ENCODE data around the gene NEAT1. TPM values are rescaled to one million over a fixed set of nuclear protein-coding genes. Genes with fewer than 3 reads are reported as not detected.
A peak's percentile ranks its signal among the peaks of the same experiment; 100 is the strongest.

The NEAT1 gene
- total and polyA plus RNA-seq, 9 of the 15 experiments (the other 6 are each of a cell fraction or from before 2014, with no cell fraction given) = 20.1 to 389 (median 62.8) TPM

GRCh38 chr11:65422633-65423515 lies at the start of gene NEAT1 (continued):
- TF ChIP-seq ZNF197 (CRISPR knock-in tag; IDR thresholded peaks at IDR 0.05; ENCODE audit: low read depth) = no peak
- TF ChIP-seq XRCC5 (IDR thresholded peaks at IDR 0.05; ENCODE audit: low read depth, low read length) = peak; percentile 47
- TF ChIP-seq, protein P1, sequence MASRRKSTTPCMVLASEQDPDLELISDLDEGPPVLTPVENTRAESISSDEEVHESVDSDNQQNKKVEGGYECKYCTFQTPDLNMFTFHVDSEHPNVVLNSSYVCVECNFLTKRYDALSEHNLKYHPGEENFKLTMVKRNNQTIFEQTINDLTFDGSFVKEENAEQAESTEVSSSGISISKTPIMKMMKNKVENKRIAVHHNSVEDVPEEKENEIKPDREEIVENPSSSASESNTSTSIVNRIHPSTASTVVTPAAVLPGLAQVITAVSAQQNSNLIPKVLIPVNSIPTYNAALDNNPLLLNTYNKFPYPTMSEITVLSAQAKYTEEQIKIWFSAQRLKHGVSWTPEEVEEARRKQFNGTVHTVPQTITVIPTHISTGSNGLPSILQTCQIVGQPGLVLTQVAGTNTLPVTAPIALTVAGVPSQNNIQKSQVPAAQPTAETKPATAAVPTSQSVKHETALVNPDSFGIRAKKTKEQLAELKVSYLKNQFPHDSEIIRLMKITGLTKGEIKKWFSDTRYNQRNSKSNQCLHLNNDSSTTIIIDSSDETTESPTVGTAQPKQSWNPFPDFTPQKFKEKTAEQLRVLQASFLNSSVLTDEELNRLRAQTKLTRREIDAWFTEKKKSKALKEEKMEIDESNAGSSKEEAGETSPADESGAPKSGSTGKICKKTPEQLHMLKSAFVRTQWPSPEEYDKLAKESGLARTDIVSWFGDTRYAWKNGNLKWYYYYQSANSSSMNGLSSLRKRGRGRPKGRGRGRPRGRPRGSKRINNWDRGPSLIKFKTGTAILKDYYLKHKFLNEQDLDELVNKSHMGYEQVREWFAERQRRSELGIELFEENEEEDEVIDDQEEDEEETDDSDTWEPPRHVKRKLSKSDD (conservative IDR thresholded peaks at IDR 0.05; ENCODE audit: low read length) = peak; percentile 67; the same call in 1 of the 2 replicates
- TF ChIP-seq SRSF7 (optimal IDR thresholded peaks at IDR 0.05; ENCODE audit: low read depth, low read length) = no peak
- TF ChIP-seq, protein P2, sequence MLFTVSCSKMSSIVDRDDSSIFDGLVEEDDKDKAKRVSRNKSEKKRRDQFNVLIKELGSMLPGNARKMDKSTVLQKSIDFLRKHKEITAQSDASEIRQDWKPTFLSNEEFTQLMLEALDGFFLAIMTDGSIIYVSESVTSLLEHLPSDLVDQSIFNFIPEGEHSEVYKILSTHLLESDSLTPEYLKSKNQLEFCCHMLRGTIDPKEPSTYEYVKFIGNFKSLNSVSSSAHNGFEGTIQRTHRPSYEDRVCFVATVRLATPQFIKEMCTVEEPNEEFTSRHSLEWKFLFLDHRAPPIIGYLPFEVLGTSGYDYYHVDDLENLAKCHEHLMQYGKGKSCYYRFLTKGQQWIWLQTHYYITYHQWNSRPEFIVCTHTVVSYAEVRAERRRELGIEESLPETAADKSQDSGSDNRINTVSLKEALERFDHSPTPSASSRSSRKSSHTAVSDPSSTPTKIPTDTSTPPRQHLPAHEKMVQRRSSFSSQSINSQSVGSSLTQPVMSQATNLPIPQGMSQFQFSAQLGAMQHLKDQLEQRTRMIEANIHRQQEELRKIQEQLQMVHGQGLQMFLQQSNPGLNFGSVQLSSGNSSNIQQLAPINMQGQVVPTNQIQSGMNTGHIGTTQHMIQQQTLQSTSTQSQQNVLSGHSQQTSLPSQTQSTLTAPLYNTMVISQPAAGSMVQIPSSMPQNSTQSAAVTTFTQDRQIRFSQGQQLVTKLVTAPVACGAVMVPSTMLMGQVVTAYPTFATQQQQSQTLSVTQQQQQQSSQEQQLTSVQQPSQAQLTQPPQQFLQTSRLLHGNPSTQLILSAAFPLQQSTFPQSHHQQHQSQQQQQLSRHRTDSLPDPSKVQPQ (CRISPR knock-in tag; IDR thresholded peaks at IDR 0.05; ENCODE audit: borderline replicate concordance) = peak; percentile 4; the same call in 1 of the 2 replicates
- TF ChIP-seq, protein P3, sequence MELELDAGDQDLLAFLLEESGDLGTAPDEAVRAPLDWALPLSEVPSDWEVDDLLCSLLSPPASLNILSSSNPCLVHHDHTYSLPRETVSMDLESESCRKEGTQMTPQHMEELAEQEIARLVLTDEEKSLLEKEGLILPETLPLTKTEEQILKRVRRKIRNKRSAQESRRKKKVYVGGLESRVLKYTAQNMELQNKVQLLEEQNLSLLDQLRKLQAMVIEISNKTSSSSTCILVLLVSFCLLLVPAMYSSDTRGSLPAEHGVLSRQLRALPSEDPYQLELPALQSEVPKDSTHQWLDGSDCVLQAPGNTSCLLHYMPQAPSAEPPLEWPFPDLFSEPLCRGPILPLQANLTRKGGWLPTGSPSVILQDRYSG (tag; conservative IDR thresholded peaks at IDR 0.05; ENCODE audit: low read depth) = no peak
- TF ChIP-seq, protein P4, sequence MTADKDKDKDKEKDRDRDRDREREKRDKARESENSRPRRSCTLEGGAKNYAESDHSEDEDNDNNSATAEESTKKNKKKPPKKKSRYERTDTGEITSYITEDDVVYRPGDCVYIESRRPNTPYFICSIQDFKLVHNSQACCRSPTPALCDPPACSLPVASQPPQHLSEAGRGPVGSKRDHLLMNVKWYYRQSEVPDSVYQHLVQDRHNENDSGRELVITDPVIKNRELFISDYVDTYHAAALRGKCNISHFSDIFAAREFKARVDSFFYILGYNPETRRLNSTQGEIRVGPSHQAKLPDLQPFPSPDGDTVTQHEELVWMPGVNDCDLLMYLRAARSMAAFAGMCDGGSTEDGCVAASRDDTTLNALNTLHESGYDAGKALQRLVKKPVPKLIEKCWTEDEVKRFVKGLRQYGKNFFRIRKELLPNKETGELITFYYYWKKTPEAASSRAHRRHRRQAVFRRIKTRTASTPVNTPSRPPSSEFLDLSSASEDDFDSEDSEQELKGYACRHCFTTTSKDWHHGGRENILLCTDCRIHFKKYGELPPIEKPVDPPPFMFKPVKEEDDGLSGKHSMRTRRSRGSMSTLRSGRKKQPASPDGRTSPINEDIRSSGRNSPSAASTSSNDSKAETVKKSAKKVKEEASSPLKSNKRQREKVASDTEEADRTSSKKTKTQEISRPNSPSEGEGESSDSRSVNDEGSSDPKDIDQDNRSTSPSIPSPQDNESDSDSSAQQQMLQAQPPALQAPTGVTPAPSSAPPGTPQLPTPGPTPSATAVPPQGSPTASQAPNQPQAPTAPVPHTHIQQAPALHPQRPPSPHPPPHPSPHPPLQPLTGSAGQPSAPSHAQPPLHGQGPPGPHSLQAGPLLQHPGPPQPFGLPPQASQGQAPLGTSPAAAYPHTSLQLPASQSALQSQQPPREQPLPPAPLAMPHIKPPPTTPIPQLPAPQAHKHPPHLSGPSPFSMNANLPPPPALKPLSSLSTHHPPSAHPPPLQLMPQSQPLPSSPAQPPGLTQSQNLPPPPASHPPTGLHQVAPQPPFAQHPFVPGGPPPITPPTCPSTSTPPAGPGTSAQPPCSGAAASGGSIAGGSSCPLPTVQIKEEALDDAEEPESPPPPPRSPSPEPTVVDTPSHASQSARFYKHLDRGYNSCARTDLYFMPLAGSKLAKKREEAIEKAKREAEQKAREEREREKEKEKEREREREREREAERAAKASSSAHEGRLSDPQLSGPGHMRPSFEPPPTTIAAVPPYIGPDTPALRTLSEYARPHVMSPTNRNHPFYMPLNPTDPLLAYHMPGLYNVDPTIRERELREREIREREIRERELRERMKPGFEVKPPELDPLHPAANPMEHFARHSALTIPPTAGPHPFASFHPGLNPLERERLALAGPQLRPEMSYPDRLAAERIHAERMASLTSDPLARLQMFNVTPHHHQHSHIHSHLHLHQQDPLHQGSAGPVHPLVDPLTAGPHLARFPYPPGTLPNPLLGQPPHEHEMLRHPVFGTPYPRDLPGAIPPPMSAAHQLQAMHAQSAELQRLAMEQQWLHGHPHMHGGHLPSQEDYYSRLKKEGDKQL (CRISPR knock-in tag; IDR thresholded peaks at IDR 0.05; ENCODE audit: borderline replicate concordance) = no peak
- no peak for TF ChIP-seq TSC22D4 (tag; IDR thresholded peaks at IDR 0.05)
- TF ChIP-seq, protein P5, sequence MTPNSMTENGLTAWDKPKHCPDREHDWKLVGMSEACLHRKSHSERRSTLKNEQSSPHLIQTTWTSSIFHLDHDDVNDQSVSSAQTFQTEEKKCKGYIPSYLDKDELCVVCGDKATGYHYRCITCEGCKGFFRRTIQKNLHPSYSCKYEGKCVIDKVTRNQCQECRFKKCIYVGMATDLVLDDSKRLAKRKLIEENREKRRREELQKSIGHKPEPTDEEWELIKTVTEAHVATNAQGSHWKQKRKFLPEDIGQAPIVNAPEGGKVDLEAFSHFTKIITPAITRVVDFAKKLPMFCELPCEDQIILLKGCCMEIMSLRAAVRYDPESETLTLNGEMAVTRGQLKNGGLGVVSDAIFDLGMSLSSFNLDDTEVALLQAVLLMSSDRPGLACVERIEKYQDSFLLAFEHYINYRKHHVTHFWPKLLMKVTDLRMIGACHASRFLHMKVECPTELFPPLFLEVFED (CRISPR knock-in tag; conservative IDR thresholded peaks at IDR 0.05) = peak; percentile 100

Data from K562 (cell line).